Stimulated activated CD8-positive, alpha-beta memory T cell treated with anti-CD3 and anti-CD28 coated beads, Interleukin-2, amount 100 ng/mL, for 48 hours (primary cell): Measurements from ENCODE around the gene MYO1G.
A peak's percentile ranks its signal among the peaks of the same experiment; 100 is the strongest.
"Not testable (repeated sequence)": the region's sequence is repeated elsewhere in the genome, so short reads cannot be mapped to it uniquely, and the experiment has no call there.

Experiments
- DNase-seq, 2 donors: peaks; one replicate each; pipeline ENCODE4 v3.0.0-alpha.2; 2020; ENCODE audit warnings: low read depth in 2 of 2

The MYO1G gene

GRCh38 chr7:44978511-44979366, at the start of gene MYO1G:
MYO1G (minus strand) TSS chr7:44979015; CDS start chr7:44978961, 54 bp downstream.
- DNase-seq, result peak; percentile 83 to 88

- no peak for DNase-seq
Measured at GRCh38 chr7:45028138-45028919, 49.5 kb upstream of the MYO1G start.

- no peak for DNase-seq
Measured at GRCh38 chr7:45027774-45028114, 48.9 kb upstream of the MYO1G start.

GRCh38 chr7:45026984-45027773, 48.4 kb upstream of the MYO1G start:
- no peak for DNase-seq

DNA sequence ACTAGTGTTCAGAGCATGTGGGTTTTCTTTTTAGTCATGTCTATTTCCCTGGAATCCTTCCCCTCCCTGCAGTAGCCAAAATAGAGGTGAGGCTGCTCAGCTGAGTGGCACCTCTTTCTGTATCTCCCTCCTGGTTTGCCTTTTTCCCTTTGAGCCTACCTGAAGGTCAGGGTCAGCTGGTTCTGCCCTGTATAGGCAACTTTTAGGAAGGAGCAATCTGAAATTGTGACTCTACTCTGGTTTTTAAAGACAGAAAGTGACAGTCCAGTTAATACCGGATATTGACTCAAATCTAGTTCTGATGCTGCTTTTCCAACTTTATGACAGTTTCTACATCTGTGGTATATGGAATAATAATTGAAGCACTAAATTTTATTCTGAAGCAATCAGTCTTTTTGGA, 47.2 kb upstream of the MYO1G start:
- DNase-seq, result no peak

GRCh38 chr7:45025473-45025872, 46.7 kb upstream of the MYO1G start:
- not testable (repeated sequence) for DNase-seq

- DNase-seq, result no peak
Measured at GRCh38 chr7:45024126-45024744, 45.4 kb upstream of the MYO1G start.

- no peak for DNase-seq
Measured at GRCh38 chr7:45021604-45022296, 42.9 kb upstream of the MYO1G start.

GRCh38 chr7:45020915-45021314, 42.1 kb upstream of the MYO1G start:
- no peak for DNase-seq

GRCh38 chr7:45017253-45017652, 38.4 kb upstream of the MYO1G start:
- DNase-seq, result no peak

- DNase-seq, result no peak
Measured at GRCh38 chr7:45015313-45015712, 36.5 kb upstream of the MYO1G start.

DNA sequence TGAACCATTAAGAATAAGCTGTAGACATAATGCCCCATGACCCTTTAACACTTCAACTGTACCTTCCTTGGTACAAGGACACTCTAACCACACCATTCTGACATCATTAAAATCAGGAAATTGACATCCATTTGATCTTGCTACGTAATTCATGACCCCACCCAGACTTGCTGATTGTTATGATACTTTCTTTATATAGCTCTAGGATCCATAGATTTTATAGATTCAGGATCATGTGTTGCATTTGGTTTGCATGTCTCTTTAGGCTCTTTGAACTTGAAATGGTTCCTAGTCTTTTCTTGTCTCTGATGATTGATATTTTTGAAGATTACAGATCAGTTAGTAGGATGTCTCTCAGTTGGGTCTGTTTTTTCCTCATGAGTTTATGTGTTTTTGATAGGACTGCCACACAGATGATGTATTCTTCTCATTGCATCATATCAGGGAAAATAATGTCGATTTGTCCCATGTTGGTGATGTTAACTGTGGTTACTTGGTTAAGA, 34.7 kb upstream of the MYO1G start:
- no peak for DNase-seq

DNA sequence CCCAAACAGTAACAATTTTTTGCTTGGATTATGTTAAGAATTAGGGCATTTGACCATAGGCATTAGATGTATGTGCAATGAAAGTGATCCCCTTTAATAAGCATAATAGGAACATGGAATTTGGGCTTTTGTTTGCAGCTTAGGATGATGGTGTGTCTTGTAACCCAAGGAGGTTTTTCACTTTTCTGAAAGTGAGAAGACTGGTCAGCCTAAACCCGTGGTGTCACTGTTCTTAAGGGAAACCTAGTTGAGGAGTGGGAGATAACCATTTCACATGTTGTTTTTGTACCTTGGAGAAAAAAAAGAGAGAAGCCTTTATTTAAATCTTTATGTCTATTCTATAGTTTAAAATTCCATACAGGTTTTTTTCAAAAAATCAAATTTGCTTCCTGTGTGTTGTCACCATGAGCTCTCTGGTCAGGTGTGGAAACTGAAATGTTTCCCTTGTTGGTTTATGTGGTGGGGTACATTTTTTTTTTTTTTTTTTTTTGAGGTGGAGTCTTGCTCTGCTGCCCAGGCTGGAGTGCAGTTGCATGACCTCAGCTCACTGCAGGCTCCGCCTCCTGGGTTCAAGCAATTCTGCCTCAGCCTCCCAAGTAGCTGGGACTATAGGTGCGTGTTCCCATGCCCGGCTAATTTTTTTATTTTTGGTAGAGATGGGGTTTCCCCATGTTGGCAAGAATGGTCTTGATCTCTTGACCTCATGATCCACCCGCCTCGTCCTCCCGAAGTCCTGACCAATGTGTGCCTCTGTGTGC, 28.9 kb upstream of the MYO1G start:
- DNase-seq, result no peak

GRCh38 chr7:45007106-45007505, 28.3 kb upstream of the MYO1G start:
- DNase-seq, result no peak

GRCh38 chr7:45003789-45004188, 25.0 kb upstream of the MYO1G start:
- DNase-seq, result no peak

DNA sequence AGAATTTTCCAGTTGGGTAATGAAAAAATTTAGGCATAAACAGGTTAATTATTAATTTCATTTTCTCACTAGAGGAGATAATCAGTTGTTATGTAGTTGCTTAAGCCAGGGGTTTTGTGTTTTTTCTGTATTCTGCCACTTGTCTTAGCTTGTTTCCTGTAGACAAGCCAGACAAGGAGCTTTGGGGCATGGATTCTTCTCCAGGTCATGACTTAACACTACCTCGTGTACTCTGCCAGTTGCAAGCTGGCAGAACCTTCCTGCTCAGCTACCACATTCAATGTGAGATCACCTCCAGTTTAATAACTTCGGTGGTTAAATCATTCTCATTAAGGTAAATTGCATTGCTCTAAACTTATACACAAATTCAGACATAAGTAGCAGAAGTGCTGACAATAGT, 23.0 kb upstream of the MYO1G start:
- no peak for DNase-seq

- no peak for DNase-seq
Measured at GRCh38 chr7:45001138-45001694, 22.4 kb upstream of the MYO1G start.

GRCh38 chr7:45000093-45001032, 21.5 kb upstream of the MYO1G start, which contains the start of gene CCM2:
CCM2 (plus strand) TSS chr7:45000201; CDS start chr7:45000334, 133 bp downstream.
- no peak for DNase-seq
